Activated CD8-positive, alpha-beta memory T cell treated with anti-CD3 and anti-CD28 coated beads for 4 hours (primary cell): ENCODE data around the gene SNED1.

Experiments used
- DNase-seq, 2 donors: peaks; one replicate each; pipeline ENCODE4 v3.0.0-alpha.2; 2020; ENCODE audit warnings: low read depth in 2 of 2

The SNED1 gene

DNA sequence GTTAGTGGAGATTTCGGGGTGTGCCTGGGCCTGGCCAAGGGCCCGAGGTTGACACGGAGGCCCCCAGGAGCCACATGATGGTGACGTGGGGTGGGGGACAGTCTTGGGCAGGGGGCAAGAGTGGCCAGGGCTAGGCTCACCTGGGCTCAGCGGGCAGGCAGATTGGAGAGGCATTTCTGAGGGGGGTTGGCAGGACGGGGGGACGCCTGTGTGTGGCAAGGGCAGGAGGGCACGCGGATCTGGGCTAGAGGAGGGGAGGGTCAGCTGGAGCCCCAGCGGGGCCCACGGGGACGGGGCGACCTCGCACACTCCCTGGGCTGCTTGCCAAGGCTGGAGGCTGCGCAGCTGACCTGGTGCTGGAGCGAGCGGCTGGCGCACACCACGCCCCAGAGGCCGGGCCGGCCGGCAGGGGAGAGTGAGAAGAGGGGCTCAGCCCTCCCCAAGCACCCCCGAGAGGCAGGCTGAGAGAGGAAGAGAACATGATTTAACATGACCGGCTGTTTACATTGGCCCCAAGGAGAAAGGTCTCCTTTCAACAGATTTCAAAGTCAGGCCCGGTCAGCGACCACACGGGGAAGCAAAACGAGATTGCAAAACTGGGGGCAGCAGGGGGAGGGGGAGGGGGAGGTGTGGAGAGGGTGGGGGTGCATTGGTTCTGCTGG is 38.0 kb upstream of the SNED1 start:
- DNase-seq, result no peak

DNA sequence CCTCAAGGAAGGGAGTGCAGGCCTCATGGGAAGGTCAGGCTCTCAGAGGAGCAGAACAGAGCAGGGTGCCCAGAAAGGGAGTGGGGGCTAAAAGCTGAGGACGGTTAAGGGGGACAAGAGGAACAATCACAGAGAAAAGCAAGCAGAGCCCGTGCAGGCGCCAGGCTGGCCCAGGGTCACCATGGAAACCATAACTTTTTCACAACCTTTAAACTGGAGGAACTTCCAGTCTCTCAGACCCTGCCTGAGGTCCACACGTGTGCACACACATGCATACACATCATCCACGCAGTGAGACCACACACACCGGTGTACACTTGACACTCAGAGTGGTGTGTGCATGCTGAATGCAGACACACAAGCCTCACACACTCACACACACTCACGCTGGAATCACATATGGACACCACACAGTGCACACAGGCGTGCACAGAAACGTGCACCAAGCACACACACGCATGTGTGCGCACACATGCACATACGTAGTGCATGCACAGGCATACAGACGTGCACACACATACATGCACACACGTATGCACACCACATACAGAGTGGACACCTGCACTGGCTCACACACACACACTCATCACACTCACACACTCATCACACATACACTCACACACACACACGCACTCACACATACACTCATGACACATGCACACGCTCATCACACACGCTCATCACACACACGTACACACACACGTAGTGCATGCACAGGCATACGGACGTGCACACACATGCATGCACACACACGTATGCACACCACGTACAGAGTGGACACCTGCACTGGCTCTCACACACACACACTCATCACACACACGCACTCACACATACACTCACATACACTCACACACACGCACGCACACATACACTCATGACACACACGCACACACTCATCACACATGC is 37.2 kb upstream of the SNED1 start:
- DNase-seq, result no peak

DNA sequence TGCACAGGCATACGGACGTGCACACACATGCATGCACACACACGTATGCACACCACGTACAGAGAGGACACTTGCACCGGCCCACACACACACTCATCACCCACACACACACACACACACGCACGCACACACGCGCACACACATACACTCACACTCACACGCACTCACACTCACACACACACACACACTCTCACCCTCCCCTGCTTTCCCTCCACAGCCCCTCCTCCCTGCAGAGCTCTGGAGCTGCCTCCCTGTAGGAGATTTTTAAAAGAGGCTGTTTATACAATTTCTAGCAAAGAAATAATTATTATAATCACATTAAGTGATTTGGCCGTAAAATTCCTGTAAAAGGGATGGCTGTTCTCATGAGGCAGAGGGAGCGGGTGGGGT is 36.5 kb upstream of the SNED1 start:
- no peak for DNase-seq

- no peak for DNase-seq
Measured at GRCh38 chr2:240962300-240963064, 35.9 kb upstream of the SNED1 start.

GRCh38 chr2:240963065-240963867 is 35.2 kb upstream of the SNED1 start:
- no peak for DNase-seq

DNA sequence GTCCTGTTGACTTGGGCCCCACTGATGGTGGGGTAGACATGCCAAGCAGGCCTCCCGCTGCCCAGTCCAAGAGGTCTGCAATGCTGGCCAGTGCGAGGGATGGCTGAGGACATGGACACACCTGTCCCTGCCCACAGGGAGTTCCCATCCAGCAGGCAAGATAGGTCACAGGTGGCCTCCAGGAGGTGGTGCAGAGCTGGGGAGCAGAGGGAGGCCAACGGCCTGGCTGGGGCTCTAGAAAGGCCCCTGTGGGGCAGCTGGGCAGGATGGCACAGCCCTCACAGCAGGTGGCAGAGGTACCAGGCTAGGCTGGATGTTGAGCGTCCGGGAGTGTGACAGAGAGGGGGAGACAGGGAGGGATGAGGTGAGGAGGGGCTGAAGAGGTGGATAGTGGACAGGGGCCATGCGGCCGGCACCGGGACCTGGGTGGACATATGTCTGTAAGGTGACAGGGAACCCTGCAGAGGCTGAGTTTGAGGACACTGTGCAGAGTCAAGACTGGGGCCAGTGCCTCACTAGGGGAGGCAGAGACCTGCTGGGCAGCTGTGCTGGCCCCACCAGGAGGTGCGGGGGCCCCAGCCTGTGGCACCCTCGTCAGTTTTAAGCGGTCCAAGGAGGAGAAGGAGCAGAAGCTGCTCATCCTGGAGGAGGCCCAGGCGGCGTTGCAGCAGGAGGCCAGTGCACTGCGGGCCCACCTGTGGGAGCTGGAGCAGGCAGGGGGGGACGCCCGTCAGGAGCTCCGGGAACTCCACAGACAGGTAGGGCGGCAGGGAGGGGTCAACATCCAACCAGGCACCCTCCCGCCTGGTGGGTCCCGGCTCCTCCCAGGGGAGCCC is 34.3 kb upstream of the SNED1 start:
- no peak for DNase-seq

- no peak for DNase-seq
Measured at GRCh38 chr2:240964704-240965295, 33.6 kb upstream of the SNED1 start.

- no peak for DNase-seq
Measured at GRCh38 chr2:240965296-240965904, 33.0 kb upstream of the SNED1 start.

DNA sequence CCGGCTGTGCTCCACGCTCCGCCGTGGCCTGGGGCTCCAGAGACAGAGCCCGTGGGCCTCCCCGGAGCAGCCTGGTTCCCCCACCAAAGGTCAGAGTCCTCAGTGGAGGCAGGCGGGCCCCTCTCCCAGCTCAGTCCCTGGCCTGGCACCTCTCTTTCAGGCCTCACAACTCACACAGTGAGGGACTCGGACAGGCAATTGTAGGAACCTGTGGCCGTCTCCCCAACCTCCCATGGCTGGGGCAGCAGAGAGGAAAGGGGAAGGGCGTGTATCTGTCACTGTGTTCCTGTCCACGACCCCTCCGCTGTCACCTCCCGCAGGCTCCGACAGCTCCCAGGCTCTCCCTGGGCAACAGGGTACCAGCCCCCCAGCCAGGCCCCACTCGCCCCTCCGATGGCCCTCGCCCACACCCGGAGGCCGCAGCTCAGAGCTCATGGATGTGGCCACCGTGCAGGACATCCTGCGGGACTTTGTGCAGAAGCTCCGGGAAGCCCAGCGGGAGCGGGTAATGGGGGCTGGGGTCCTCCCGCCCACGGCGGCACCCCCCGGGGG is 32.4 kb upstream of the SNED1 start:
- DNase-seq, result no peak

DNA sequence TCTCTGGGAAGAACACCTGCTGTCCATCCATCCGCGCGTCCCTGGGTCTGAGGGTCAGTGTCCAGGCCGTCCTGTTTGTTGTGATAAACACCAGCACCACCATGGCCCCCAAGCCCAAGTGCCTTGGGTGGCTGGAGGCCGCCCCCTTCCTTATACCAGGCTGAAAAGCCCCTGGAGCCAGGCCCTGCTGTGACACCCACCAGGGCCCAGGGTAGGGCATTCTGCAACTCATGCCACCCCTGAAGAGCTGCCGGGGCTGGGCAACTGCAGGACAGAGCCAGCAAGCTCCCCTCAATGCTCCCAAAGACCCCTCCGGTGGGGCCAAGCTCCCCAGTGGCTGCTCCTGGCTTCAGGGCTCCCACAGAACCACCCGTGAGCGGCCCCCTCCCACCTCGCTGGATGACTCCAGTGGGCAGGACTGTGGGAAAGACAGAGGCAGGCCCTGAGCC is 31.9 kb upstream of the SNED1 start:
- no peak for DNase-seq

DNA sequence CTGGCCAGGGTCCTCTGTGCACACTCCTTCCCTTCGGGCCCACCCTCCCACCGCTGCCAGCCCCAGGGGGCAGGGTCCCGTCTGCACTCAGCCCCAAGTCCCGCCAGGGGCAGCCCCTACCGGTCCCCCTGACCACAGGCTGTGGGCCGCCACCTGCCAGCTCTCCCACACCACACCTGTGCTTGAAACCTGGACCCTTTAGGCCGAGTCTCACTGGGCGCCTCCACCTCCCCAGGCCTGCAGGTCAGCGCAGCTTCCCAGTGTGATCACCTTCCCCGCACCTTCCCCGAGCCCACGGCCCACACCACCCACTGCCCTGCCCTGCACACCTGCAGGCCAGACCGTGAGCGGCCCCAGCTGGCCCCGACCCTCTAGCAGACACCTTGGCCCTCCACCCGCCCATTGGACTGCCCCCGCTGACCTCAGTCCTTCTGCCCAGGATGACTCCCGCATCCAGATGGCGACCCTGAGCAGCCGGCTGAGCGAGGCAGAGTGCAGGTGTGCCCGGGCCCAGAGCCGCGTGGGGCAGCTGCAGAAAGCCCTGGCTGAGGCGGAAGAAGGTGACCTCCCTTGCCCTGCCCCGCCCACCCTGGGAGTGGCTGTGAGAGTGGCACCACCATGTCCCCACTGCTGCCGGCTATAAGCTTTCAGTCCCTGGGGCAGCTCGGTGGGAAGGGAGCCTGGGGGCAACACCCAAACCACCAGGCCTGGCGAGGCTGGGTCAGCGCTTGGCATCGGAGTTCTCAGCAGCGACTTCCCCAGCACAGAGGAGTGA is 31.3 kb upstream of the SNED1 start:
- no peak for DNase-seq

DNA sequence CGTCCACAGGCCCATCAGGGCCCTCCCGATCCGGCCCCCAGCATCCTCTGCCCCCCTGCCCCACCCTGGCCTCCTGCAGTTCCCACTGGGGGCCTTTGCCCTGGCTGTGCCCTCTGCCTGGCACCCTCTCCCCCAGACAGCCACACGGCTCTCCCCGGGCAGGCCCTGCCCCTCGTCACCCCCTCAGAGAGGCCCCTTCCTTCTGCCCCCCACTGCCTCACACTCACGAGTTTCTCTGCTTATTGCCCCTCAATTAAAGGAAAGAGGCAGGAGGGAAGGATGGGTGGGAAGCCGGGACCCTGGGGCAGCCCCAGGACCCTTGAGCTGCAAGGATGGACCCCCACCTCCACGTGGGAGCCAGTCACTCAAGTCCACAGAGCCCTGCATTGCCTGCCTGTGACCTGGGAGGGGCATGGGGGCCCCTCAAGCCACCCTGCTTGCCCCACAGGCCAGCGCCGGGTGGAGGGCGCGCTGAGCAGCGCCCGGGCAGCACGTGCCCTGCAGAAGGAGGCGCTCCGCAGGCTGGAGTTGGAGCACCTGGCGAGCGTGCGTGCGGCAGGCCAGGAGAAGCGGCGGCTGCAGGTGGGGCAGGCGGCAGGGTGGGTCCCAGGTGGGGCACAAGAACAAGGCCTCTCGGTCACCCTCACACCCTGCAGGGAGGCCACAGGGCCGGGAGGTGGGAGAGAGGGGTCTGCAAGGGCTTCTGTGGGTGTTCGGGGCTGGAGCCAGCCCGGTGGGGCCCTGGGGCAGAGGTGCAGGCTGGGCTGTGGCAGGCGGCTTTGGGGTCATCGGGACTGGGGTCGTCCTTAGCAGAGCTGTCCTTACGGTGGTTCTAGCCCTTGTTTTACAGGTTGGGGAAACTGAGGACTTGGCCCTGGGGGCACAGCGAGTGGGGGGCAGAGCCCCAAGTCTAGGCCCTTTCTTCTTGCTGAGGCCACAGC is 30.5 kb upstream of the SNED1 start:
- no peak for DNase-seq

DNA sequence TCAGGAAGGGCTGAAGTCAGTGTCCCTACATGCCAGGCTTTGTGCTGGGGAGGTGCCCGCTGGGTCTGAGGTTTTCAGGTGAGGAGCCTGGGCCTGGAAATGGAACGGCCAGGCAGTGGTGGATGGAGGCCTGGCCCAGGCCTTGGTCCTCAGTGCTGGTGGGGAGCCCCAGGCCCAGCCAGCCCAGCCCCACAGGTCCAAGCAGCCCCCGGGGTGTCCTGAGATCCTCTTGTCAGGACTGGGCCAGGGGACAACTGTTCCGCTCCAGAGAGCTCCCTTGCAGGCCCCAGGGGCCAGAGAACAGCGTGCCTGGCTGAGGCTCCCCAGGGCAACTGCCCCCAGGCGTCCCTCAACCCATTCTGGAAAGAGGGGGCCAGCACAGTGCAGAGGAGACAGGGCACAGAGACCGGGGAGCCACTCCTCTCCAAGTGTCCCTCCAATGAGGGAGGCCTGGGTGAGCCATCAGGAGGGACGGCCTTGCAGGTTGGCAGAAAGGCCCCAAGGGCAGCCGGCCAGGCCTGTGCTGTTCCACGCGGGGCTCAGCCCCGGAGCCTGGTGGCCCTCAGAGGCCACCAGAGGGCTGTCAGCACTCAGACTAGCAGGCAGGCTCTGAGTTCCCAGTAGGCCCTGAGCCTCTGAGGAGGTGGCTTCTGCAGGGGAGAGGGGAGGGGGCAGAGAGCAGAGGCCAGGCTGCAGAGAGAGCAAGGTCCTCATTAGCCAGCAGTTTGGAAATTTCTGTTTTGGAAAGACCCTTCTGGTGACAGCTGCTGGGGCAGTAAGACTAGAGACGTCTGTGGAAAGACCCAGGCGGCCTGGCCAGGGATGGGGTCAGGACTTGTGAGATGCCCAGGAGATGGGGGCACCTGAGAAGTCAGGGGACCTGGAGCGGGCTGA is 29.4 kb upstream of the SNED1 start:
- no peak for DNase-seq

GRCh38 chr2:240970104-240970503 is 28.3 kb upstream of the SNED1 start:
- no peak for DNase-seq

GRCh38 chr2:240970816-240971215 is 27.6 kb upstream of the SNED1 start:
- no peak for DNase-seq

DNA sequence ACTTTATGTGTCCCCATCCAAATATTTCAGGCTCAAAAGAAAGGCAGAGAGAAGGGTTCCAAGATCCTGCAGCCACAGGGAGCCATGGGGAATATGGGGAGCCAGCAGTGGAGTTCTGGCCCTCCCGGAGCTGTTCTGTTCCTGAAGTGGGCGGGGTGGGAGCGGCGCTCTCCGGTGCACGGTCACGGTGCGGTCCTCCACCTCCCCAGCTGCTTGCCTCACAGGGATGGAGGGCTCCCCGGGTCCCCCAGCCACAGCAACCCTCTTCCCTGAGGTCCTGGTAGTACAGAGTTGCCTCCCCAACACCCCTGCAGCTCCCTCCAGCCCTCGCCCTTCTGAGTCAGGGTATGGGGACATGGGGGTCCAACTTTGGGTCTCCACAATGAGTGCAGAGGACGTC is 26.2 kb upstream of the SNED1 start:
- no peak for DNase-seq
